Fibroblast of peridontal ligament (primary cell): ENCODE results near the gene MAPRE2.

Experiments used
- DNase-seq: peaks from one replicate; pipeline ENCODE4 v3.0.0-alpha.2; 2010; ENCODE audit errors: extremely low read depth

The MAPRE2 gene

GRCh38 chr18:35180455-35180854, 139.2 kb downstream of the MAPRE2 start:
- no peak for DNase-seq

- DNase-seq = no peak
Observed at GRCh38 chr18:35182151-35182550, 140.9 kb downstream of the MAPRE2 start.

GRCh38 chr18:35183886-35184285, 142.7 kb downstream of the MAPRE2 start:
- DNase-seq = peak; percentile 51

DNA sequence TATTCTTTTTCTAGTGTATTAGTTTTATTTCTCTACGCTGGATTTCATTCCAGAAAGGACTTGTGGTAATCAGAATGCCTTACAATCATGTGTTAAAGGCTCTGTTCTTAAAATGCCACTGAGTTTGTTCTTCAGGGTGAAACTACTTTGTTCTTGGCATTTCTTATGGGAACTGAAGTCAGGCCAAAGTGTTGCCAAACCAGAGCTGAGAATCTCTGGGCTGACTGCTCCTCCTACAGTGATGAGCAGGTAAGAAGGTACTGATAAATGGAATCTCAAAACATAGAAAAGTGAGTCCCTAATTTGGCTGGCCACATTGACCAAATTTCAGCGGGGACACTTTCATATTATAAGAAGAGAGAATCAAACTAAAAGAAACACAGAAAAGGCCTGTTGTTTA, 144.6 kb downstream of the MAPRE2 start:
- no peak for DNase-seq

DNA sequence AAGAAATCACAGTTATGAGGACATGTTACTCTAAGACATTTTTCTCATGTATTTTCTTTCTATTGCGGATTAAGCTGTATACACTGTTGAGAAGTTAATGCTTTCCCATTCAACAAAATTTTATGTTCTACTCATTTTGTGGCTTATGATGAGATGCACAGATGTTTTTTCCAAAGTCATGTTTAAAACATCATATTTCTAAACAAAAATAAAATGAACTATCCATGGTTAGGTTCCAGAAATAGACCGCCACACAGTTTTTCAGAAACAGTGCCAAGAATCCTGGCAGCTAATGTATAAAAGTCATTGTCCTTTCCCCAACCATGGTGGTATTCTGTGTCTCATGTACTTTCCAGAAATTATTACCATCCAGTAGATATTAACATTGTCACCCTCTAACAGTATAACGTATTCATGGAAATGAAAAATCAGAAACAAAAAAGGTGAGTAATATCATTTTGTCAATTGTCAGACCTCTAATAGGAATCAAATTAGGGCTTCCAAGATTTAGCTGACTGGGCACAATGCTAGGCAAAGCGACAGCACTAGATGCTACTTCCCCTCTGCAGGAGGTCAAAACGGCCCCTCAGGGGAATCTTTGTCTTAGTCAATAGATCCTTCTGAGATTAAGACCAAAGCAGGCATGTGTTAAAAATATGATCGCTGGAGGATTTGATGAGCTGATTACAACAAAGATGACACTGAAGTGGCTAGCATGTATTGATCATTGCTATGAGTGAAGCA, 145.2 kb downstream of the MAPRE2 start:
- DNase-seq = no peak

DNA sequence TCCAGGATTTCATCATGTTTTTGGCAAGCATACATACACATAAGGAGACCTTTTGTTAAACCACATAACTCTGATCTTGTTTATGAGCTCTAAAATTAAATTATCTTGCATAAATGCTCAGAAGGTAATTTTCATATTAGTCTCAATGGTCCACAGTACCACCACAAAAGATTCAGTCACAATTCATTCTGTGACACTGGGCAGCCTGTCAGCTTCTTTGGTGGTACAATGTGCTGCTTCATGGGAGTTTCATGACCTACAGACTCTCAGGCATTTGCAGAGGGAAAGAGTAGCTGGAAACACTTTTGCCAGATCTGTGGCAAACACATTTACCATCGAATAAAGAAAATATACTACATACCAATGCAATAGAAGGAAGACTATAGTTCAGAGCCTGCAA, 148.3 kb downstream of the MAPRE2 start:
- DNase-seq = peak; percentile 31

GRCh38 chr18:35190948-35191697, 149.9 kb downstream of the MAPRE2 start:
- no peak for DNase-seq

DNA sequence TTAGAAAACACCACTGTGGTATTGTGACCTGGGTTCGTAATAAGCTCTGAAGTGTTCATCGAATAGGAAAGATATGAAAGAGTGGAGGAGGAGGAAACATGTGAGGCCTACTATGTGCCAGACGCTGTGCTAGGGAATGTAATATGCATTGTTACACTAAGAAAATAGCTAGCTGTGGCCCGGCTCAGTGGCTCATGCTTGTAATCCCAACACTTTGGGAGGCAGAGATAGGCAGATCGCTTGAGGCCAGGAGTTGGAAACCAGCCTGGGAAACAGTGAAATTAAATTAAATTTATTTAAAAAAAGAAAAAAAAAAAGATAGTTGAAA, 150.4 kb downstream of the MAPRE2 start:
- no peak for DNase-seq

DNA sequence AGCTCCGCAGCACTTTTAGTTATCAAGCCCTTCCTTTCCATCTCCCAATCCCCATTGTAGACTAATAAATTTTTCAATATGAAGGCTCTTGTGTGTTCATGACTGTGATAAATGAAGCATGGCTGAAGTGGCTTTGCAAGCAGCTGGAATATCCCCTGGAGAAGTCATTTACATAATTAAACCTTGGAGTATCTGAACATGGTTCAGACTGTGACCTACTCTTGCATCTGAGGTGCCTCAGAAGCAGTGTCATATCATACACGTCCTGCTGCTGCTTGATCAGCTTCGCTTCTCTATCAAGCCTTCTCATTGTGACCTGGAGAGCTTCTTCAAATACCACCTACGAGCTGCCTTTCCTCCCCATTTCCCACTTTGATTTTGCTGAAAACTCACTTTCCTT, 151.2 kb downstream of the MAPRE2 start:
- DNase-seq = no peak
